DND-41 (cell line): ENCODE results near the gene SP7.

ENCODE experiments used
- CTCF ChIP-seq: IDR thresholded peaks from 2 replicates; pipeline ENCODE4 v1.5.1; 2012; ENCODE audit warnings: borderline replicate concordance, low read length, moderate library complexity, mild to moderate bottlenecking; ENCODE audit not compliant: poor library complexity, severe bottlenecking; ENCODE audit errors: extremely low read depth
- EZH2 ChIP-seq: IDR thresholded peaks from 3 replicates; pipeline ENCODE4 v1.6.1; 2012; ENCODE audit warnings: borderline replicate concordance, low read depth, mild to moderate bottlenecking, moderate library complexity, low read length, inconsistent platforms; ENCODE audit not compliant: severe bottlenecking

GRCh38 chr12:53279283-53279869 is 56.8 kb downstream of the SP7 start:
- TF ChIP-seq CTCF = no peak
- TF ChIP-seq EZH2 = no peak
